Keratinocyte (primary cell): Measurements from ENCODE around the gene PRKRA.

Experiments
- CTCF ChIP-seq, 3 experiments: IDR thresholded peaks in 1 of 3; conservative IDR thresholded peaks in 1 of 3; optimal IDR thresholded peaks in 1 of 3; 2 replicates in 2 of 3; 3 replicates in 1 of 3; pipeline versions ENCODE3 to v1.5.1; 2011; ENCODE audit warnings: low read length in 3 of 3, mild to moderate bottlenecking in 3 of 3, moderate library complexity in 2 of 3, control low read depth in 1 of 3, inconsistent platforms in 1 of 3; ENCODE audit not compliant: insufficient read depth in 2 of 3; ENCODE audit errors: extremely low read depth in 1 of 3
- EZH2 ChIP-seq: IDR thresholded peaks from one replicate; pipeline ENCODE4 v1.6.1; 2012; ENCODE audit warnings: inconsistent platforms, mild to moderate bottlenecking, low read length, moderate library complexity

- TF ChIP-seq CTCF (optimal IDR thresholded peaks at IDR 0.05 in 1 of 3, IDR thresholded peaks at IDR 0.05 in 1 of 3, conservative IDR thresholded peaks at IDR 0.05 in 1 of 3; ENCODE audit: extremely low read depth in 1 of 3, insufficient read depth in 2 of 3, low read length in 3 of 3), result peak in 2 of 3 experiments; percentile 49 to 52
- TF ChIP-seq EZH2, result no peak
Observed at GRCh38 chr2:178397002-178397605, 53.9 kb downstream of the PRKRA start.
